Stimulated activated CD8-positive, alpha-beta memory T cell treated with anti-CD3 and anti-CD28 coated beads, Interleukin-4, amount 100 ng/mL, for 4 hours (primary cell): ENCODE results near the gene LGMN.

Experiments
- DNase-seq, 2 donors: peaks; one replicate each; pipeline ENCODE4 v3.0.0-alpha.2; 2020; ENCODE audit warnings: low read depth in 2 of 2, low spot score in 1 of 2

The LGMN gene

DNA sequence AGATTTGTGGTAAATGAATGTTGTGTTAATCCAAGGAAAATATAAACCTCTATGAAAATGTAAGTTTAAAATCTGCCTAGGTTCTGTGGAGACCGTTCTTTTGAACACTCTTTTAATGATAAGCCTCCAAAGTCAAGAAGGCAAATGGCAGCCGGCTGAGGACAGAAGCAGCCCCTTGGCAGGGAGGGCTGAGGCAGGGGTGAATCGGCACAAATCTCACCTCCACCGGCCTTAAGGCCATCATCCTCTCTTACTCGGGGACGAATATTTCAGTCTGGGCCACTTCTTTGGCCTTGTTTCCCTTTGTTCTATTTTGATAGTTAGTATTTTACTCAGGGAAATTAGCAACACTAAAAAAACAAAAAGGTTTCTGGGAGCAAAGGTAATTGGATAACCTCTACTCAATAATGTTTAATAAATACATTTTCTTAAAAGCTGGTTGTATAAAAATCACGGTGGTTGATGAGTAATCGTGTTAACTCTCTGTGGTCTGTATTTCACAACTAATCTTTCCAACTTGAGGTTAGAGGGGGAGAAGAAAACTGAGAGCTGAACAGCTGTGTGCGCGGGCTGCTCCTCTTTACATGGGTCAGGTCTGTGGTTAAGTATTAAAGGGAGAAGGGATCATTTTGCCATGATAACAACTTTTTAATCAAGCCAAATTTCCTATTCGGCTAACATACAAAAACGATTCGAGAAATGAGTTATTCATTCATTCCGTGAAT, 18.6 kb downstream of the LGMN start:
- DNase-seq: no peak

GRCh38 chr14:92728759-92729364, 19.6 kb downstream of the LGMN start:
- no peak for DNase-seq

GRCh38 chr14:92726933-92727262, 21.5 kb downstream of the LGMN start:
- DNase-seq: no peak

DNA sequence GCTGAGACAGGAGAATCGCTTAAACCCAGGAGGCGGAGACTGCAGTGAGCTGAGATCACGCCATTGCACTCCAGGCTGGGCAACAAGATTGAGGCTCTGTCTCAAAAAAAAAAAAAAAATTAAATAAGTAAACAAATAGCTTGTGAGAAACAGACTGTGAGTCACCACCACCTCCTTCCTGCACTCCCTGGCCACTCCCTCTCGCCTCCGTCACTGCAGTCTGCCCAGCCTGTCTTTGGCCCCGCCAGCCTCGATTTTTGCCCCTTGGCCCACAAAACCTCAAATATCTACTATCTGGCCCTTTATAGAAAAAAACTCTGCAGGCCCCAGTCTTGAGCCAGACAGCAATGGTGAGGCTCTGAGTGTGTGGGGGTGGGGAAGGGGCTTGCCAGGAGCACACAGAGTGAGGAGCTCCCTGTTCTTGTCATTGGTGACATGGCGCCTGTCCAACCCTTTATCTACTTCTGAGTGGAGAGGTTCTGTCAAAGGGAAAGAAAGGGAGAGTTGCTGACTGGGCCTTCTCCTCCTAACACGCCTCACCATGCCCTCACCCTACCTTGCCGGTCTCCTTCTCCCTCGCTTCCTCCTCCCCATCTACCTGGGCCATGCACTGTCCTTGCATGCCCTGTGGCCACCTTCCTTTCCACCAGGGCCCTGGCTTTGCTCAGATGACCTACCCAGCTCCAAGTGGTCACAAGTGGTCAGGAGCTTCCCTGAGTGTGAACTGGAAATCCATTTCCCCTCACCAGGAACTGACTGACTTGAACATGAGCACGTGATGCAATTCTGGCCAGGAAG, 22.1 kb downstream of the LGMN start:
- no peak for DNase-seq

DNA sequence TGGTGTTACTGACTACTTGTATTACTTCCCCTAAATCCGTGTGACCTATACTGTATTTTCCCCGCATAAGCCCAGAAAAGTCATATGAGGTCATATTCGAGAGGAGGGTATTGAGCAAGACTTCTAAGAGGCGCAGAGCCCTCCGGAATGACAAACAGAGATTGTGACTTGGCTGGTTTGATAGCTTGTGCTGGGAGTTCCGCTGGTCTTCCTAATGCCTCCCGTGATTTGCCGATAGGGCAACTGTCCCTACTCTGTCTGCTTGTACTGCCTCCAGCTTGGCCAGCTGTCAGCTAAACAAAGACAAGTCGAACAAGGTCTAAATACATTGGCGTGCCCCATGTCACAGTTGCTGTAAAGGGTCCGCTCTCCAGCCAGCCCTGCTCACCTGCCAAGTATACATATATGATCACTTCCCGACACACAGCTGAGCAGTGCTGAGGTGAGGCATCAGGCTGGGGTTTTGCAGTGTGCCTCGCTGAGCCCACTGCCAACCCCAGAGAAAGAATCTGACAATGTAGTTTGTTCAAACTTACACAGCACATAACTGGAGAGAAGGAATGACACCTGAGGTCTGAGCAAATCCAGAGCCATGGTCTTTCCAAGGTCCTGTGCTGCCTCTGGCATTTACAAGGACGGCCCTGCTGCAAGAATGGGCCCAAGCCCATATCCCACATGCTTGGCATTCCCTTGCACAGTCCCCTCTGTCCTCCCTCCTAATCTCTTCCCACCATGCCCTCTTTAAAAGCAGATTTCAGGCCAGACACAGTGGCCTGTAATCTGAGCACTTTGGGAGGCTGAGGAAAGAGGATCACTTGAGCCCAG, 23.7 kb downstream of the LGMN start:
- DNase-seq: no peak

- no peak for DNase-seq
These were observed 28.5 kb downstream of the LGMN start for GRCh38 chr14:92719890-92720323.

- DNase-seq: no peak
These were observed 29.0 kb downstream of the LGMN start for GRCh38 chr14:92719421-92719820.

DNA sequence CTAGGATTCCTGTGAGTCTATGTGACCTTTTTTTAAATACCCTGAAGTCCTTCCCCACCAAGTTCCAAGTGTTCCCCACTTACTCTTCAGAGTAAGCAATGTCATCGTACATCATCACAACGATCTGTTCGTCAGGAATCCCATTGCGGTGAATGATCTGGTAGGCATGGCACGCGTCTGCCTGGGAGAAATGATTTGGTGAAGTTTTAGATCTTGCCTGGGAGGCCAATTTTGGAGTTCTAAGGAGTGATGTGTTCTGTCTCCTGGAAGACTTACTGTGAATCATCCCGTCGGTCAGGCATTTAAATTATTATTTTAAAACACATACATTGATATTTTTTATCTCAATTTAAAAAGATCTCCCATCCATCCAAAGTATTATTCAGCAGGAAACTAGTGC, 29.8 kb downstream of the LGMN start:
- no peak for DNase-seq

- no peak for DNase-seq
These were observed 30.8 kb downstream of the LGMN start for GRCh38 chr14:92717571-92718042.

GRCh38 chr14:92716131-92716530, 32.3 kb downstream of the LGMN start:
- no peak for DNase-seq

DNA sequence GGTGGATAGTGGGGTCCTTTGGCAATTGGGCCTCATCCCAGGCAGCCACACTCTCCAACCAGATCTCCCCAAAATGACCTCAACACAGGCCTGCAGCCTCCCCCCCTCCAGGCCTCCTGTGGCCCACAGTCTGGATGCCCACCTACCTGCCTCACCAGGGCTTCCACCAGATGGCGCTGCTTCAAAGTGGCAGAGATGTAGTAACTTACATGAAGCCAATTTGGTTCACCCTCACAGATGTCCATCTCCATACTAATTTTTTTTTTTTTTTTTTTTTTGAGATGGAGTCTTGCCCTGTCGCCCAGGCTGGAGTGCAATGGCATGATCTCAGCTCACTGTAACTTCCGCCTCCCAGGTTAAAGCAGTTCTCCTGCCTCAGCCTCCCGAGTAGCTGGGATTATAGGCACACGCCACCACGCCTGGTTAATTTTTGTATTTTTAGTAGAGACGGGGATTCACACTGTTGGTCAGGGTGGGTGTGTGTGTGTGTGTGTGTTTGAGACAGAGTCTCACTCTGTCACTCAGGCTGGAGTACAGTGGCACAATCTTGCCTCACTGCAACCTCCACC, 33.6 kb downstream of the LGMN start:
- DNase-seq: peak; percentile 44 to 82

GRCh38 chr14:92712654-92713051, 35.8 kb downstream of the LGMN start:
- DNase-seq: no peak

- no peak for DNase-seq
These were observed 36.3 kb downstream of the LGMN start for GRCh38 chr14:92711976-92712653.

DNA sequence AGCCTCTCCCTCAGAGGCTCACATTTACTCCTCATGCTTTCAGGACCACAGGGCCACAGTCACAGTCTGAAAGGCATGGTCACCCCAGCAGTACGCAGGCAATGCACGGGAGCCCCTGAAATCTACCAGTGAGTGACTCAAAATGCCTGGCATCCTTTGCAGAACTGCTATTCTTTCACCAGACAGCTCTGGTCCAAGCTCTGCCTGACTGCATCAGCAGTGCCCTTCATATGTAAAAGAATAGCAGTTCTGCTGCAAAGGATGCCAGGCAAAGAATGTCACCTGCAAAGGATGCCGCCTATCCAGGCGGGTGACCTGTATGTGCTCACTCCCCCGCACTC, 38.5 kb downstream of the LGMN start:
- DNase-seq: no peak

DNA sequence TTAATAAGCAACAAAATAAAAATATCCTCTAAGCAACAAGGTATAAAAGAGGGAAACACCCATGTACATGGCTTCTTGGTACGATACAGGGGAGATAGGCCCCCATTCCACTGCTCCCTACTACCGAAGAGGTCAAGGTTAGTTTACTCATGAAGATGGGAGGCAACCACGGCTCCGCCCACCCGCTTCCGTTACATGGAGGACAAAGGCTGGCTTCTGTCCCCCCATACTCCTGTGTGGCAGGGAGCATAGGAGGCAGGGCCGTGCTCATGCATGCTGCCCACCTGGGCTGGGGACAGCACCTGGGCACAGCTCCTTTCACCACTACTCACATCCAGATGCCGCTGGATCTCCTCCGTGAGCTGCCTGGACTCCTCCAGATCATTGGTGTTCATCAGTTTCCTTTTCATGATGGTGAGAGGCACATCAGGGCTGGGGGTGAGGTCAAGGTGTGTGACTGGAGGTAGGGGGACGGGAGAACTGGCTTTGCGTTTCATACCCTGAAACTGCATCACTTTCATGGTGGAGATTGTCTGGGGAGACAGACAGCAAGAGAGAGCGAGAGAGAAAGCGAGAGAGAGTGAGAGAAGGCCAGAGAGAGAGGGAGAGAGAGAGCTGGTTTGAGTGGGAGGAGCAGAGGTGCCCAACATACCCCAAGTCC, 39.0 kb downstream of the LGMN start:
- no peak for DNase-seq

DNA sequence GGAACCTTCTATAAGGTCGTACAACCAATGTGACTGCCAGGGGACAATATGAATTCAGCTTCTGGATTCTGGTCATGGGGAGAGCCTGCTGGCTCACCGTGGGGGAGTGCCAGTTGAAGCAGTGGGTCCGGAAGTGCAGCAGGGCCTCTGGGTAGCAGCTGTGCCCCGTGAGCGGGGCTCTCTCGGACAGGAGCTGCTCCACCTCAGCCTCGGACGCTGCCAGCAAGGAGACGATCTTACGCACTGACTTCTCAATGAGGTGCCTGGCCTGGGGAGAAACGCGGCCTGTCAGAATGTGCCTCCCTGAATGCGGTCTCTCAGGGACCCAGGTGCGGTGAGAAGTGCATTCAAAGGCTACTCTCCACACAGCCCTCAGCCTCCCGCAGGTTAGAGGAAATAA, 42.0 kb downstream of the LGMN start:
- no peak for DNase-seq

DNA sequence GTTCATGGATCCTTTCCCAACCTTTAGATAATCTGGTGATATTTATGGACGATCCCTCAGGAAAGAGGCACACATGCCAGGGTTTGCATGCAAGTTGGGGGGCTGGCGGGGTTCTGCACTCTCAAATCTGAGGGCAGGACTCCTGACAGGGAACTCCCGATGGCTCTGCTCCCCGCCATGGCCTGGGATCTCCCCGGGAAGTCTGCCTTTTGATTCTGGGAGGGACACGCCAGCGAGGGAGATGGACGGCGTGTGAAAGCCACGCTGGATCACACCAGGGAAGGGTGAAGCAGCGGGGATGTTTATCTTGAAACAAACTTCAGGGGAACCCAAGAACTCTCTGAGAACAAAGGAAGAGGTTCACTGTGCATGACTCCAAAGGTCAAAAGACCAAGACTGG, 43.6 kb downstream of the LGMN start:
- no peak for DNase-seq

DNA sequence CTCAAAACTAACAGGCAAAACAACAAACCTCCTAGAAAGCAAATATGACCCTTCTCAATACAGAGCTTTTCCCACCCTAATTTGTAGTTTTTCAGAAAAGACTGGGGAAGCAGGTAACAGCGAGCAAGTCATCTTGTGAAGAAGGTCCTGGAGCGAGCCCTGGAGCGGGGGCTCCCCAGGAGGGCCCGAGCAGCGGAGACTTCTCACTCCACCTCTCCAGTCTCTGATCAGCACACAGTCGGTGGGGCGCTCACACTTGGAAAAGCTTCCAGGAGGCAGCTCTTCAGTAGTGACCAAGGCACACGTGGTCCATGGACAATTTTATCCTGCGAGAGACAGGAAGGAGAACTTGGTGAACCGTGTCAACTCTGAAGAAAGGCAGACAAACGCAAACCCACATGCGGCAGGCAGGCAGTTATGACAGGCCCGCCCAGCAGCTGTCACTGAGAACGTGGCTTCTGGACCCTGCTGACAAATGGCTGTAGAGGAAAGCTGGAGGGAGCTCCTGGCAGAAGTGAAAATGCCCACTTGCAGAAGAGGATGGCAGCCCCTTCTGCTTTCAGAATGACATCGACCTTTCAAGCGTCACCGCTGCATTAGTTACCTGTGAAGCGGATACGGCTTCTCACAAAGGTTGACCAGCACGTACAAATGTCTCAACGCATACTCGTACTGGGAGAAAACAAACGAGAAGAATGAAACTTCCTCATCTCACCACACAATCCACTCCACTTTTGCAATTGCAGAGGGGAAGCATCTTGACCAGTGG, 44.2 kb downstream of the LGMN start:
- DNase-seq: no peak

DNA sequence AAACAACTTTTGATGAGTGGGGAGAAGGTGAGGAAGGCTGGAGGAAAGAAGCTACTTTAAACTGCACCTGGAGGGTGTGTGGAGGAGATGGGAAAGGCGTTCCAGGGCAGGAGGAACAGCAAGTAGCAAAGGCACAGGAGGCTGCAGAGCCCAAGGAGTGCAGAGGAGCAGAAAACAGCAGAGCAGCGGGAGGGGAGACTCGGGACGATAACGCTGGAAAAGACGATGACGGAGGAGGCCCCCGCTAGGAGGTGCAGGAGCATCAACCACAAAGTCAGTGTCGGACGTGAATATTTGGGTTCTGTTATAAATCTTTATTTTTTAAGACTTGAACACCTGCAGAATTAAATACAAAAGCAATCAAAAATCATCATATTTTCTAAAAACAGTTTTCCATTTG, 44.9 kb downstream of the LGMN start:
- no peak for DNase-seq
